ENCODE data around the gene OGG1. TPM values are rescaled to one million over a fixed set of nuclear protein-coding genes. Genes with fewer than 3 reads are reported as not detected.

Gene OGG1
- polyA plus RNA-seq (2011; rRNA removed): 21.2 and 21.6 TPM in 2 replicates
- 25.9 and 30.9 TPM in 2 replicates for polyA plus RNA-seq (2012; cell fraction: cytosol; rRNA removed)
- 27.7 and 29.5 TPM in 2 replicates for polyA plus RNA-seq (2012; cell fraction: nucleus; rRNA removed)
- 17.2 to 20.0 TPM (median 18.1 TPM) in 3 replicates for polyA plus RNA-seq (2017; fragmentation: RNase III; extraction: RNeasy Plus Mini Kit Qiagen cat#74134 plus additional on column Dnase treatment)
- 49.8 and 52.6 TPM in 2 replicates for polyA minus RNA-seq (2011; rRNA and poly(A)+ RNA removed)

GRCh38 chr3:9749645-9750555 lies at the start of gene OGG1:
TSS of gene OGG1 (plus strand) at chr3:9749952. CDS start at chr3:9750287, 335 bp downstream.
- no peak for FAIRE-seq
- POLR2A ChIA-PET: interaction anchor here (0.8 to 1.9 kb wide), 8 partner anchors 13 to 387 kb away, joined by 3 to 17 read pairs (median 4); partner anchors contain the start of genes ARPC4, BRPF1, CAMK1 and MTMR14
- peak within 1 kb of the TSS; percentile 95 to 97 for H3K27ac ChIP-seq

GRCh38 chr3:9700536-9700935 lies 49.2 kb upstream of the OGG1 start:
- CTCF ChIA-PET: interaction anchor here (0.7 to 1.3 kb wide), 3 partner anchors 15 to 643 kb away, joined by 3 to 5 read pairs (median 5); no protein-coding TSS in a partner anchor
- H3K27ac ChIP-seq: no peak overlapping the region
- TF ChIP-seq HEYL (CRISPR knock-in tag; IDR thresholded peaks at IDR 0.05) (no peak), RFX5 (IDR thresholded peaks at IDR 0.05) (no peak), BHLHE40 (IDR thresholded peaks at IDR 0.05; ENCODE audit: low read depth, low read length) (no peak), CBX8 (IDR thresholded peaks at IDR 0.05) (no peak), FOXS1 (CRISPR knock-in tag; IDR thresholded peaks at IDR 0.05) (no peak), ZSCAN20 (CRISPR knock-in tag; IDR thresholded peaks at IDR 0.05) (no peak), MAFK (IDR thresholded peaks at IDR 0.05; ENCODE audit: partially characterized antibody) (no peak), SREBF2 (IDR thresholded peaks at IDR 0.05) (no peak), HOXB5 (CRISPR knock-in tag; IDR thresholded peaks at IDR 0.05) (no peak), CHD4 (IDR thresholded peaks at IDR 0.05; ENCODE audit: borderline replicate concordance) (no peak)
- TF ChIP-seq, protein P1, sequence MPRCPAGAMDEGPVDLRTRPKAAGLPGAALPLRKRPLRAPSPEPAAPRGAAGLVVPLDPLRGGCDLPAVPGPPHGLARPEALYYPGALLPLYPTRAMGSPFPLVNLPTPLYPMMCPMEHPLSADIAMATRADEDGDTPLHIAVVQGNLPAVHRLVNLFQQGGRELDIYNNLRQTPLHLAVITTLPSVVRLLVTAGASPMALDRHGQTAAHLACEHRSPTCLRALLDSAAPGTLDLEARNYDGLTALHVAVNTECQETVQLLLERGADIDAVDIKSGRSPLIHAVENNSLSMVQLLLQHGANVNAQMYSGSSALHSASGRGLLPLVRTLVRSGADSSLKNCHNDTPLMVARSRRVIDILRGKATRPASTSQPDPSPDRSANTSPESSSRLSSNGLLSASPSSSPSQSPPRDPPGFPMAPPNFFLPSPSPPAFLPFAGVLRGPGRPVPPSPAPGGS (IDR thresholded peaks at IDR 0.05): no peak
- TF ChIP-seq, protein P2, sequence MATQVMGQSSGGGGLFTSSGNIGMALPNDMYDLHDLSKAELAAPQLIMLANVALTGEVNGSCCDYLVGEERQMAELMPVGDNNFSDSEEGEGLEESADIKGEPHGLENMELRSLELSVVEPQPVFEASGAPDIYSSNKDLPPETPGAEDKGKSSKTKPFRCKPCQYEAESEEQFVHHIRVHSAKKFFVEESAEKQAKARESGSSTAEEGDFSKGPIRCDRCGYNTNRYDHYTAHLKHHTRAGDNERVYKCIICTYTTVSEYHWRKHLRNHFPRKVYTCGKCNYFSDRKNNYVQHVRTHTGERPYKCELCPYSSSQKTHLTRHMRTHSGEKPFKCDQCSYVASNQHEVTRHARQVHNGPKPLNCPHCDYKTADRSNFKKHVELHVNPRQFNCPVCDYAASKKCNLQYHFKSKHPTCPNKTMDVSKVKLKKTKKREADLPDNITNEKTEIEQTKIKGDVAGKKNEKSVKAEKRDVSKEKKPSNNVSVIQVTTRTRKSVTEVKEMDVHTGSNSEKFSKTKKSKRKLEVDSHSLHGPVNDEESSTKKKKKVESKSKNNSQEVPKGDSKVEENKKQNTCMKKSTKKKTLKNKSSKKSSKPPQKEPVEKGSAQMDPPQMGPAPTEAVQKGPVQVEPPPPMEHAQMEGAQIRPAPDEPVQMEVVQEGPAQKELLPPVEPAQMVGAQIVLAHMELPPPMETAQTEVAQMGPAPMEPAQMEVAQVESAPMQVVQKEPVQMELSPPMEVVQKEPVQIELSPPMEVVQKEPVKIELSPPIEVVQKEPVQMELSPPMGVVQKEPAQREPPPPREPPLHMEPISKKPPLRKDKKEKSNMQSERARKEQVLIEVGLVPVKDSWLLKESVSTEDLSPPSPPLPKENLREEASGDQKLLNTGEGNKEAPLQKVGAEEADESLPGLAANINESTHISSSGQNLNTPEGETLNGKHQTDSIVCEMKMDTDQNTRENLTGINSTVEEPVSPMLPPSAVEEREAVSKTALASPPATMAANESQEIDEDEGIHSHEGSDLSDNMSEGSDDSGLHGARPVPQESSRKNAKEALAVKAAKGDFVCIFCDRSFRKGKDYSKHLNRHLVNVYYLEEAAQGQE (IDR thresholded peaks at IDR 0.05): no peak

More at GRCh38 chr3:9749645-9750555, at the start of gene OGG1:
- ATAC-seq (peak; percentile 95 to 98), DNase-seq (ENCODE audit: low read depth in 1 of 2, low spot score in 1 of 2) (peak; percentile 98 to 99)
- TF ChIP-seq TP53 (CRISPR knock-in tag; IDR thresholded peaks at IDR 0.05) (0 out of 2 replicates have a peak, but pooled peaks have one; percentile 32), HOXB13 (CRISPR knock-in tag; IDR thresholded peaks at IDR 0.05; ENCODE audit: low read depth) (no peak), FOSB (CRISPR knock-in tag; IDR thresholded peaks at IDR 0.05) (no peak), HDAC2 (IDR thresholded peaks at IDR 0.05) (no peak), EHMT2 (IDR thresholded peaks at IDR 0.05; ENCODE audit: low read depth) (no peak), CEBPB (IDR thresholded peaks at IDR 0.05) (no peak), NPAS2 (CRISPR knock-in tag; IDR thresholded peaks at IDR 0.05; ENCODE audit: borderline replicate concordance) (no peak), MAFK (IDR thresholded peaks at IDR 0.05; ENCODE audit: partially characterized antibody) (no peak), ZFP36 (IDR thresholded peaks at IDR 0.05; ENCODE audit: borderline replicate concordance, partially characterized antibody) (no peak), SMC3 (IDR thresholded peaks at IDR 0.05) (no peak), HOXA7 (CRISPR knock-in tag; IDR thresholded peaks at IDR 0.05) (no peak), ESRRA (IDR thresholded peaks at IDR 0.05; ENCODE audit: borderline replicate concordance, low read length) (no peak), JUN (IDR thresholded peaks at IDR 0.05) (peak; percentile 54 to 68; a peak in 3 of 5 replicates), PHF8 (IDR thresholded peaks at IDR 0.05; ENCODE audit: borderline replicate concordance, low read depth) (peak; percentile 43; the same call in 1 of the 2 replicates), KDM1A (IDR thresholded peaks at IDR 0.05; ENCODE audit: low read depth) (no peak), NFE2L2 (conservative IDR thresholded peaks at IDR 0.05; ENCODE audit: low read length) (no peak), FOSL2 (IDR thresholded peaks at IDR 0.05) (no peak), FOSL2 (CRISPR knock-in tag; IDR thresholded peaks at IDR 0.05) (no peak), FOXS1 (CRISPR knock-in tag; IDR thresholded peaks at IDR 0.05) (no peak), SREBF2 (IDR thresholded peaks at IDR 0.05) (no peak), RNF2 (IDR thresholded peaks at IDR 0.05; ENCODE audit: borderline replicate concordance, low read depth) (no peak), MAX (IDR thresholded peaks at IDR 0.05) (peak; percentile 91), POLR2A (IDR thresholded peaks at IDR 0.05; ENCODE audit: low read length) (peak; percentile 50)
- TF ChIP-seq, protein P1 (IDR thresholded peaks at IDR 0.05): 0 out of 3 replicates have a peak, but pooled peaks have one; percentile 41
- TF ChIP-seq, protein P3, sequence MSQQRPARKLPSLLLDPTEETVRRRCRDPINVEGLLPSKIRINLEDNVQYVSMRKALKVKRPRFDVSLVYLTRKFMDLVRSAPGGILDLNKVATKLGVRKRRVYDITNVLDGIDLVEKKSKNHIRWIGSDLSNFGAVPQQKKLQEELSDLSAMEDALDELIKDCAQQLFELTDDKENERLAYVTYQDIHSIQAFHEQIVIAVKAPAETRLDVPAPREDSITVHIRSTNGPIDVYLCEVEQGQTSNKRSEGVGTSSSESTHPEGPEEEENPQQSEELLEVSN (IDR thresholded peaks at IDR 0.05; ENCODE audit: borderline replicate concordance, low read depth): peak; percentile 63; the same call in 1 of the 2 replicates
- TF ChIP-seq, protein P4, sequence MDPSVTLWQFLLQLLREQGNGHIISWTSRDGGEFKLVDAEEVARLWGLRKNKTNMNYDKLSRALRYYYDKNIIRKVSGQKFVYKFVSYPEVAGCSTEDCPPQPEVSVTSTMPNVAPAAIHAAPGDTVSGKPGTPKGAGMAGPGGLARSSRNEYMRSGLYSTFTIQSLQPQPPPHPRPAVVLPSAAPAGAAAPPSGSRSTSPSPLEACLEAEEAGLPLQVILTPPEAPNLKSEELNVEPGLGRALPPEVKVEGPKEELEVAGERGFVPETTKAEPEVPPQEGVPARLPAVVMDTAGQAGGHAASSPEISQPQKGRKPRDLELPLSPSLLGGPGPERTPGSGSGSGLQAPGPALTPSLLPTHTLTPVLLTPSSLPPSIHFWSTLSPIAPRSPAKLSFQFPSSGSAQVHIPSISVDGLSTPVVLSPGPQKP (IDR thresholded peaks at IDR 0.05; ENCODE audit: low read depth, low read length): no peak
- under 1% methylated on average over 43 of the region's 60 CpGs for WGBS (ENCODE audit: missing lambda C conversion rate)
- Histone ChIP-seq H3K9me3 (no peaks in the 10 kb centered on the region), H3K4me2 (peak within 1 kb of the TSS; percentile 91), H3K4me3 (peak within 1 kb of the TSS; percentile 72), H3K4me1 (peaks cover 13% of the 10 kb centered on the region; the same call in 2 of the 3 replicates)
- CTCF ChIA-PET: interaction anchor here (0.8 to 4.9 kb wide), 12 partner anchors 10 to 397 kb away, joined by 3 to 22 read pairs (median 4); partner anchors contain the start of genes BRPF1 and CAMK1

More at GRCh38 chr3:9700536-9700935, 49.2 kb upstream of the OGG1 start:
- Histone ChIP-seq H3K9me3 (no peaks in the 10 kb centered on the region), H3K4me2 (no peak overlapping the region), H3K4me1 (peaks cover 8% of the 10 kb centered on the region; the same call in 1 of the 3 replicates), H3K4me3 (no peak overlapping the region)
- 89% methylated on average over 2 of the region's 2 CpGs for WGBS (ENCODE audit: missing lambda C conversion rate)
- FAIRE-seq (no peak), ATAC-seq (no peak), DNase-seq (ENCODE audit: low read depth in 1 of 2, low spot score in 1 of 2) (no peak)
- POLR2A ChIA-PET: no interaction called here
